ENCODE results near the gene FOXG1. TPM values are rescaled to one million over a fixed set of nuclear protein-coding genes. Genes with fewer than 3 reads are reported as not detected.

FOXG1 gene
- total RNA-seq, 3 donors from 2014 or later, result not detected

- Histone ChIP-seq H3K27me3 (peaks cover 6 to 95% of the 10 kb centered on the region in 2 donors), H3K4me3 (no peak overlapping the region), H3K9me3 (no peaks in the 10 kb centered on the region), H3K36me3 (no peaks in the 10 kb centered on the region), H3K4me1 (no peaks in the 10 kb centered on the region), H3K27ac (no peak overlapping the region)
- DNase-seq (ENCODE audit: low spot score in 2 of 2), result no peak
- TF ChIP-seq CTCF (IDR thresholded peaks at IDR 0.05), result no peak
- no peak for TF ChIP-seq POLR2AphosphoS5 (IDR thresholded peaks at IDR 0.05)
- no peak for TF ChIP-seq POLR2A (IDR thresholded peaks at IDR 0.05)
- intact Hi-C loops (cut with DNase I; ENCODE audit: low total_unique reads), result no loop called here
These were observed 4.2 kb upstream of the FOXG1 start for GRCh38 chr14:28762303-28762954.

GRCh38 chr14:28762955-28763326 lies 3.6 kb upstream of the FOXG1 start:
- H3K27ac ChIP-seq, result no peak overlapping the region
- intact Hi-C loops (cut with DNase I; ENCODE audit: low total_unique reads), result no loop called here
- H3K9me3 ChIP-seq, result peaks cover 0 to 1% of the 10 kb centered on the region in 2 donors
- no peak overlapping the region for H3K4me3 ChIP-seq
- no peaks in the 10 kb centered on the region for H3K4me1 ChIP-seq
- DNase-seq (ENCODE audit: low spot score in 2 of 2), result no peak
- peaks cover 6 to 95% of the 10 kb centered on the region in 2 donors for H3K27me3 ChIP-seq
- TF ChIP-seq POLR2A (IDR thresholded peaks at IDR 0.05) (no peak), POLR2AphosphoS5 (IDR thresholded peaks at IDR 0.05) (no peak), CTCF (IDR thresholded peaks at IDR 0.05) (no peak)
- H3K36me3 ChIP-seq, result no peaks in the 10 kb centered on the region

- intact Hi-C loops (cut with DNase I; ENCODE audit: low total_unique reads), result no loop called here
- H3K4me3 ChIP-seq, result no peak overlapping the region
- DNase-seq (ENCODE audit: low spot score in 2 of 2), result no peak
- TF ChIP-seq POLR2AphosphoS5 (IDR thresholded peaks at IDR 0.05) (no peak), POLR2A (IDR thresholded peaks at IDR 0.05) (no peak), CTCF (IDR thresholded peaks at IDR 0.05) (no peak)
- peaks cover 6 to 95% of the 10 kb centered on the region in 2 donors for H3K27me3 ChIP-seq
- no peak overlapping the region for H3K27ac ChIP-seq
- no peaks in the 10 kb centered on the region for H3K36me3 ChIP-seq
- H3K9me3 ChIP-seq, result peaks cover 4 to 7% of the 10 kb centered on the region in 2 donors
- H3K4me1 ChIP-seq, result no peaks in the 10 kb centered on the region
These were observed 2.8 kb upstream of the FOXG1 start for GRCh38 chr14:28763751-28764256.

- Histone ChIP-seq H3K4me1 (no peaks in the 10 kb centered on the region), H3K4me3 (no peak overlapping the region), H3K9me3 (peaks cover 4 to 7% of the 10 kb centered on the region in 2 donors), H3K27ac (no peak overlapping the region), H3K36me3 (no peaks in the 10 kb centered on the region), H3K27me3 (peaks cover 6 to 95% of the 10 kb centered on the region in 2 donors)
- intact Hi-C loops (cut with DNase I; ENCODE audit: low total_unique reads), result no loop called here
- TF ChIP-seq CTCF (IDR thresholded peaks at IDR 0.05) (no peak), POLR2AphosphoS5 (IDR thresholded peaks at IDR 0.05) (no peak), POLR2A (IDR thresholded peaks at IDR 0.05) (no peak)
- no peak for DNase-seq (ENCODE audit: low spot score in 2 of 2)
These were observed 2.1 kb upstream of the FOXG1 start for GRCh38 chr14:28764257-28765160.

Data from breast epithelium (tissue), 4 donors.